ENCODE results near the gene GCNA.

GCNA gene

GRCh38 chrX:71616672-71617529 lies 38.7 kb downstream of the GCNA start:
- DNase-seq (ENCODE audit: low read depth in 2 of 2), result no peak

GRCh38 chrX:71617742-71618141 lies 39.5 kb downstream of the GCNA start:
- no peak for DNase-seq (ENCODE audit: low read depth in 2 of 2)

- no peak for DNase-seq (ENCODE audit: low read depth in 2 of 2)
Measured at GRCh38 chrX:71618303-71618721, 40.1 kb downstream of the GCNA start, which contains the start of gene CXCR3. Gene CXCR3, minus strand, starts transcription at chrX:71618511. Its CDS starts 62 bp downstream, at chrX:71618449.

GRCh38 chrX:71618787-71619186 lies 40.5 kb downstream of the GCNA start:
- no peak for DNase-seq (ENCODE audit: low read depth in 2 of 2)

GRCh38 chrX:71619193-71619592 lies 41.0 kb downstream of the GCNA start:
- DNase-seq (ENCODE audit: low read depth in 2 of 2), result no peak

GRCh38 chrX:71619986-71620385 lies 41.7 kb downstream of the GCNA start:
- DNase-seq (ENCODE audit: low read depth in 2 of 2), result no peak

GRCh38 chrX:71621603-71622002 lies 43.4 kb downstream of the GCNA start:
- no peak for DNase-seq (ENCODE audit: low read depth in 2 of 2)

GRCh38 chrX:71622032-71622575 lies 43.9 kb downstream of the GCNA start:
- no peak for DNase-seq (ENCODE audit: low read depth in 2 of 2)

- DNase-seq (ENCODE audit: low read depth in 2 of 2), result peak; percentile 23 to 28
Measured at GRCh38 chrX:71622576-71623450, 44.6 kb downstream of the GCNA start.

GRCh38 chrX:71623714-71624113 lies 45.5 kb downstream of the GCNA start:
- no peak for DNase-seq (ENCODE audit: low read depth in 2 of 2)

- DNase-seq (ENCODE audit: low read depth in 2 of 2), result no peak
Measured at GRCh38 chrX:71625471-71625870, 47.2 kb downstream of the GCNA start.

- DNase-seq (ENCODE audit: low read depth in 2 of 2), result no peak
Measured at GRCh38 chrX:71626576-71626975, 48.3 kb downstream of the GCNA start.

GRCh38 chrX:71627588-71628404 lies 49.6 kb downstream of the GCNA start:
- no peak for DNase-seq (ENCODE audit: low read depth in 2 of 2)

- DNase-seq (ENCODE audit: low read depth in 2 of 2), result no peak
Measured at GRCh38 chrX:71629467-71629866, 51.2 kb downstream of the GCNA start.

- DNase-seq (ENCODE audit: low read depth in 2 of 2), result no peak
Measured at GRCh38 chrX:71632923-71633657, 54.9 kb downstream of the GCNA start.

GRCh38 chrX:71634366-71634765 lies 56.1 kb downstream of the GCNA start:
- no peak for DNase-seq (ENCODE audit: low read depth in 2 of 2)

GRCh38 chrX:71636438-71637252 lies 58.4 kb downstream of the GCNA start:
- no peak for DNase-seq (ENCODE audit: low read depth in 2 of 2)

GRCh38 chrX:71637253-71637618 lies 59.0 kb downstream of the GCNA start:
- no peak for DNase-seq (ENCODE audit: low read depth in 2 of 2)

GRCh38 chrX:71637848-71638247 lies 59.6 kb downstream of the GCNA start:
- DNase-seq (ENCODE audit: low read depth in 2 of 2), result no peak

- no peak for DNase-seq (ENCODE audit: low read depth in 2 of 2)
Measured at GRCh38 chrX:71638409-71638808, 60.2 kb downstream of the GCNA start.
